GM18505 (cell line): ENCODE results near the gene MRPL14.

Source experiments
- ATAC-seq: cut with Tn5 transposase; IDR thresholded peaks from one replicate; pipeline ENCODE4 v1.9.1; 2021; ENCODE audit not compliant: unreplicated experiment
- POLR2A ChIP-seq: IDR thresholded peaks from 4 replicates; pipeline ENCODE4 v1.6.1; 2011; ENCODE audit warnings: borderline replicate concordance; ENCODE audit not compliant: insufficient read depth, insufficient read length; ENCODE audit errors: extremely low read depth

The MRPL14 gene

DNA sequence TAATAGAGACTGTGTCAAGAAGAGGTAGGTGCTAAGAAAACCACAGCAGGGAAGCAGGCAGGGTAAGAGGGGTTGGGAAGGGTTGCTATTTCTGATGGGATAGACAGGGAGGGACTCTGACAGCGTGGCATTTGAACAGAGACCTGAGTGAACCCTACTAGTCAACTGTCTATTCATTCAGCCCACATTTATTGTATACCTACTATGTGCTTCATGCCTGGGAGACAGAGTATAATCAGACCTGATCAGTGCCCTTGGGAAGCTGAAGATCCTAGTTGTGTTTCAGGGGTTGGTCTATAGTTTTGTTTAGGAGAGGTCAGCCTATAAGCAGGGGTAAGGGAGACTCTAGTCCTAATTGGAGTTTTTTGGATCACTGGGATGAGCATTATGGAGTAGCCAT is 16.5 kb upstream of the MRPL14 start:
- no peak for ATAC-seq
- TF ChIP-seq POLR2A = no peak

DNA sequence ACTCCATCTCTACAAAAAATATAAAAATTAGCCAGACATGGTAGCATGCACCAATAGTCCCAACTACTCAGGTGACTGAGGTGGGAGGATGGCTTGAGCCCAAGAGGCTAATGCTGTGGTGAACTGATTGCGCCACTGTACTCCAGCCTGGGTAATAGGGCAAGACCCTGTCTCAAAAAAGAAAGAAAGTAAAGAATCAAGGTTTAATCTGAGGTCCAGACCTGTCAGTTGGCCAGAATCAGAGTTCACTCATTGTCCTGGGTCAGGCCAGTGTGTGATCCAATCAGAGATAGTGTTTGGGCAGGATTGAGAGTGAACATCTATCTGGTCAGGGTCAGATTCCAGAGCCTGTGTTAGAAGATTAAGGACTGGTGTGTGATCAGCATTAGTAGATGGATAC is 15.6 kb upstream of the MRPL14 start:
- no peak for ATAC-seq
- TF ChIP-seq POLR2A = no peak

DNA sequence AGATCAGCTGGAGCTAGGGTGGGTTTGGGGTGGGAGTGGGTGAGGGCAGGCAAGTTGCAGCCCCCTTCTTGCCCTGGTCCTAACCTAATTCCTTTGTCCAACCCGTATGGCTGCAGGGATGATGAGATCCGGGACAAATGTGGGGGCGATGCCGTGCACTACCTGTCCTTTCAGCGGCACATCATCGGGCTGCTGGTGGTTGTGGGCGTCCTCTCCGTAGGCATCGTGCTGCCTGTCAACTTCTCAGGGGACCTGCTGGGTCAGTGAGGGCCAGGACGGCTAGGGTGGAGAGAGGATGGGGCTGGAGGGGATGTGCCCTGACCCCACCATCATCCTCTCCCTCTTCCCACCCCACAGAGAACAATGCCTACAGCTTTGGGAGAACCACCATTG is 12.1 kb upstream of the MRPL14 start:
- no peak for ATAC-seq
- no peak for TF ChIP-seq POLR2A

DNA sequence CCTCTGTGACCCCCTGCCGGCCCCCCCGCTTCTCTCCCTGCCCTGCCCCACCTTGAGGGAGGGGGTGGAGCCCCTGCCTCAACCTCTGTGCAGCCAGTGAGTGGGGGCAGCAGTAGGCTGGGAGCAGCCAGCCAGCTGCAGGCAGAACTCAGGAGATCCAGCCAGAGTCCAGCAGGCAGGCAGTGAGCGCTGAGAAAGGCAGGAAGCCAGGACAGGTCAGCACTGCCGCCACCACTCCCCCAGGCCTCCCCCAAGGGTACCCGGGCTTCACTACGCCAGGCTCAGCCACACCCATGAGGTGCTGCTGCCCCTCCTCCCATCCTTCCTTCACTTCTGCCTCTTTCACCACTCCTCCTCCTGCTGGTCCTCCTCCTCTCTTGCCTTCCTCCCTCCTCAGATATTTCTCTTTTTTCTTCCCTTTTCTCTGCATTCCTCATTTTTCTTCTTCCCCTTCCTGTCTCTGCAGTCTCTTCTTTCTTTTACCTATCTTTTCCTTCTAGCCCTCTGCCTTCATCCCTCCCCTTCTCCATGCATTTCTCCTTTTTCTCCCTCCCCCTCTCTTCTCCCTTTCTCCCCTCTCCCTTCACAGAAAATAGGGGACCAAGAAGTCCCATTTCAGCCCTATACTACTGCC is 11.6 kb upstream of the MRPL14 start:
- no peak for ATAC-seq
- TF ChIP-seq POLR2A = no peak

DNA sequence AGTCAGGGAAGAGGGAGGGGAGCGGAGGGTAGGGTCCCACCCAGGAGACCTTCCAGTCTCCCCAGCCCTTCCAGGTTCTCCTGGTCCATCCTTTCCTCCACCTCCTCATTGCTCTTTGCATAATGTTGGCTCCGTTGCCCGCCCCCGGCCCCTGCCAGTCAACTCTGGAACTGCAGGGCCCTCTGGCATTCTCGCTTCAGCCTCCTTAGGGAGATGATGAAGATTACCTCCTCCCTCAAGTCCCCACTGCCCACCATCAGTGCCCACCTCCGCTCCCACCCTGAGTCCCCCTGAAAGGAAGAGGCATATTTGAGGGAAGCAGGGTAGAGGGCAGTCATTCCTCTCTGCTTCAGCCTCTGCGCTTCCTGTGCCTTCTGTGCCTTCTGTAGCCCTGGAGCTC is 8.6 kb upstream of the MRPL14 start:
- no peak for ATAC-seq
- TF ChIP-seq POLR2A = no peak

DNA sequence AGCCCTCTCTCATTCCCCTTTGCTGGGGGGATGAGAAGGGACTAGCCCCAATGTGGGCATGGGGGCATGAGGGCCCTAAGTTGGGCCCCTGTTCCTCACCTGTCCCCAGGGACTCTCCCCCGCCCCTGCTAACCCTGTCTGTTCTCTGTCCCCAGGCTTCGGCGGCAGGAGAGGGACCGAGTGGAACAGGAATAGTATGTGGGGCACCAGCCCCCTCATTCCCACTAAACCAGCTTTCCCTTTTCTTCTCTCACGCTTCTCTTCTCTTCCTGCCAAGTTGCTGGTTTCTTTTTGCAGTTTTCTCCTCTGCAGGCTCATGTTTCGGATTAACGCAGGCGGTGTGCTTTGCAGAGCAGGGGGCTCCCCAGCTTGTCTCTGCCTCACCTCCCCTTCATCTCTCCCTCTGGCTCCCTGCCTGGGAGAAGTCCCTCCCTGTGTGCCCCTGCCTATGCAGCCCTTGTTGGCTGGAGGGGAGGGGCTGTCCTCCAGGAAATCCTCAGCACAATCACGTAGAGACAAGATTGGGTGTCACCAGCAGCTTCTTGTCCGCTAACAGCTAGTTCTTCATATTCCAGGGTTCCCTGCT is 8.0 kb upstream of the MRPL14 start:
- no peak for TF ChIP-seq POLR2A

DNA sequence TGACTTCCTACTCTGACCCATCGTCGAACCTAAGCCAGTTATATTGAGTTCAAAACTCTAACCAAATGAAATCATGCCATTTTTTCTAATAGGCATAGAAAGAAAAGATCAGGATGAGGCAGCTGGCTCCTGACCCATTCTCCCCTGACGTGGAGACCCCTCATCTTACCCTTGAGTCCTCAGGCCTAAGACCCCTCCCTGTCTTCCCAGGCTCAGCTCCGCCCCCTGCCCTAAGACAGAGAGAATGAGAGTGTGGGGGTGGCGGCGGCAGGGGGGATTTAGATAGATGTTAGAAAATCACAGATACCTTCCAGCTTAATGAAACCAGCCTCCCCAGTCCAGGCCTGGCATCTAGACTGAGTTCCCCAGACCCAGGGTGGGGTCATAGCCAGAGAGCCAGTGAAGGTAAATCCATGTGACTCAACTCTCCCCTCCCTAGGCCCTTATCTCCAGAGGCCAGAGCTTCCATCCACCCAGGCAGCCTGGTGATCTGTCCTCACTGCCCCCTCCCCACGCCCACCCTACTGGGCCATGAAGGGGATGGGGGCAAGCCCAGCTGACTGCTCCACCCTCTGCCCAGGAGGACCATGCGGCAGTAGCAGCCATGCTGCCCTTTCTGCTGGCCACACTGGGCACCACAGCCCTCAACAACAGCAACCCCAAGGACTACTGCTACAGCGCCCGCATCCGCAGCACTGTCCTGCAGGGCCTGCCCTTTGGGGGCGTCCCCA is 6.9 kb upstream of the MRPL14 start:
- no peak for TF ChIP-seq POLR2A
- ATAC-seq = no peak

More for the DNA sequence above, 8.0 kb upstream of the MRPL14 start:
- ATAC-seq = no peak

DNA sequence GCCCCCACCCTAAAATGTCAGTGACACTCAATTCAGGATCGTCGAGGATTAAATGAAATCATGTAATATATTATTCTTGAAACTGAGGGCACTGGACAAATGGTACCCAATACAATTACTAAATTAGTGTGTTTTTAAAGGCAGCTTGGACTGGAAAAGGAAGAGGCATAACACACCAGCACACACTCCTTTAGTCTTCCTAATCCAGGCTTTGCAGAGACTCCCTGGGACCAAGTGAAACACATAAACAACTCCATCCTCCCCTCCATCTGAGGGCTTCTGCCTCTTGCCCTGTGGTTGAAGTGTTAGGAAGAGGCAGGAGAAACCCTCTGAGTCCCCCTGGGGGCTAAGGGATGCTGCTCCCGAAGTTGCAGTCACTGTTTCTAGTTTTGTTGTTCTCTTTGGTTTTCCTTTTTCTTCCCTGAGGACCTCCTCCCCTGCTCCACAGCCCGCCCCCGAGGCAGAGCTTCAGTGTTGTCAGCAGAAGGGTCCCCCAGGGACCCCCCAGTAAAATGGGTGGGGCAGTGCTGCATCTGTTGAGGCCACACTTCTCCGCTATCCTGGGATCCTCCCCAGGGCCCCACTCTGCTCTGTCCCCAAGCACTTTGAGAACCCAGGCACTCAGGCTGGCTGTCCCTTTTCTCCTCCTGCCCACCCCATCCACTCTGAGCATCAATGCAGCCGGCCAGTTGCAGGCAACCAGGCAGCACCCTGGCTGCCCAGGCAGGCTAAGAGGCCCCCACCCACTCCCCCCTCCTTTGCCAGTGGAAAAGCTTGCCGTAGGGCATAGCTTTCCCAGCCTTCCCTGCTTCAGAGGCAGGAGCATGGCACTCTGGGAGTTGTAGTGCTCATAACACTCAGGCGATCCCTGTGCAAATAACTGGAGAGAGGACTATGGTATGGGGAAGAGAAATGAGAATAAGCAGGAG is 6.0 kb upstream of the MRPL14 start:
- no peak for TF ChIP-seq POLR2A
- ATAC-seq = no peak

DNA sequence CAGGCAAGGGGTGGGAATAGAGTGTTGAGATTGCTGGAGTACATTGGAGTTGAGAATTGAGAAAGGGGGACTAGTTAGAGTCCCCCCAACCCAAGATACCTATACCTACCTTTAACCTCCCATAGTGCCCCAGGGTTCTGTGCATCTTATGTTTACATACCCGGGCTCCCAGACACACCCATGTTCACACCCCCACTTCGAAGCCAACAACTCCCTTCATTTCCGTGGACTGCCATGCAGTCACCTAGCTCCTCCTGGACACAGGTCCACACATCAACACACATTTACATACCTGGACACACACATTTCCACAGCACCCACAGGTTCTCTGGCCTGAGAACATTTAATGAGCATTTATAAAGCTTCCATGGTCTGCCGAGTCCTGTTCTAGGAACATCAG is 5.2 kb upstream of the MRPL14 start:
- no peak for ATAC-seq
- no peak for TF ChIP-seq POLR2A

DNA sequence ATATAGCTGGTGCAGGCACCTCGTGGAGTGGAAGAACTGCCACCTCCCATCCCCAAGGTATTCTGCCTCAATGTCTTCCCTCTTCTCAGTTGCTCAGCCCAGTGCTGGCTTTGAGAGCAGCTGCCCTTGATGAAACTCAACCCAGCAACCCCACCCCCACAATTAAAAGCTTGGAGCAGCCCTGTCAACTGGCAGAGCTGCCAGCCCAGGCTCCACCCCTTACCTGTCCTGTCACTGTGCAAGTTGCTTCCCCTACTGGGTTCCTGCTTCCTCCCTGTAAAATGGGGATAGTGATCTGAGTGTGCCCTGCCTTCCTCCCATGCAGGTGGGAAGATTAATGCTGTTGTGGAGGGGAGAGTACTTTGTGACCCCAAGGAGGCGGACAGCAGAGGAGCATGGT is 4.6 kb upstream of the MRPL14 start:
- TF ChIP-seq POLR2A = no peak
- ATAC-seq = no peak

DNA sequence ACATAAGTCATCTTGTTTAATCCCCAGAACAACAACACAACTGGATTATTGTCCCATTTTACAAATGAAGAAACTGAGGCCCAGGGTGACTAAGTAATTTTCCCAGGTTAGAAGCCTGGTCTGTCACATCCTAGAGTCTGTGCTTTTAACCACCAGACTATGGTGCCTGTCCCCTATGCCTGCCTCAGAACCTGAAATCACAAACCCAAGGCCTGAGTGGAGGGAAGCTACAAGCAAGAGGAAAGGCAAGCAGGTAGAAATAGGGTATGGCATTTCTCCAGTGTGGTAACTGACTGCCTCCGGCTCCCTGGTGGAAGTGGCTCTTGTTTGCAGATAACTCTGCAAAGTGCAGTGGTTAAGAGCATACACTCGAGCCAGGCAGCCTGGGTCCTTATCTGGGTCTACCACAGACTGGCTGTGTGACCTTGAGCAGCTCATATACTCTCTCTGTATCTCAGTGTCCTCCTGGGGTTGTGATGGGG is 2.6 kb upstream of the MRPL14 start:
- ATAC-seq = no peak
- TF ChIP-seq POLR2A = no peak

DNA sequence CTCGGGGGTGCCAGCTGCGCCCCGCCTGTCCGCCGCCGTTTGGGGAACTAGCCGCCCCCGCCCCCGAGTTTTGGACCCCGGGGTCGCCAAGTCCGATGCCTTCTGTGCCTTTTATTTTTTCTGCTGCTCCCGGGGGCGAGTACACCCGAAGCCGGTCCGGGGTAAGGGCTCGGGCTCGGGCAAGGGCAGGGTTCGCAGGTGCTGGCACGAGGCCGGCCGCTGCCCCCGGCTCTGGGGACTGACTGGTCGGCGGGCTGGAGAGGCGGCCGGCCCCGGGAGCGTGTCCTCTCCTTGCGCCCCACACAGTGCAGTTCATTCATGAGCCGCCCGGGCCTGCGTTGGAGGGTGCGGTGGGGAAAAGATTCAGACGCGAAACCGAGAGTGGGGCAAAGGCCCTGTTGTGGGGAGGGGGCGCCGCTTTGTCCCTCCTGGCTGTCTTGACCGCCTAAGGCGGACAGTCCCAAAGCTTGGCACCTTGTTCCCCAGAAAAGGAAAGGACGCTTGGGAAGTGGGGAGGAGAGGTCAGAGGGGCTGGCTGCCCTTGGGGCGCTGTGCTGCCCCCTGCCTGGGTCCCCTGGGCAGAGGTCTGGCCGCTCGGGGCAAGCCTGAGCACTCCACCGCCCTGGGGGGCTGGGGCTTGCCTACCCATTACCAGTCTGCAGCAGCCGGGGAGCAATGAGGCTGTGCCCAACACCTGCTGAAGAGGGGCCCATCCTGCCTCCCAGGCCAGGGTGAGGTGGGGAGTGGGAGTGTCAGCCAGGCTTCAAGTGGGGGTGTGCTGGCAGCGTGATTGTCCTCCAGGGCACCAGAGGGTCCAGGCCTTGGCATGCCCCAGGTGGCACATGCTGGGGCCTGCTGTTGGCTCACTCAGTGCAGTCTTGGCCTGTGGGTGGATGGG is 1.0 kb upstream of the MRPL14 start:
- no peak for TF ChIP-seq POLR2A
- no peak for ATAC-seq
